Activated T-cell treated with anti-CD3 and anti-CD28 coated beads for 48 hours (primary cell): Measurements from ENCODE around the gene MRPL47.
A peak's percentile ranks its signal among the peaks of the same experiment; 100 is the strongest.
"Not testable (repeated sequence)": the region's sequence is repeated elsewhere in the genome, so short reads cannot be mapped to it uniquely, and the experiment has no call there.

Source experiments
- DNase-seq: peaks from one replicate; pipeline ENCODE4 v3.0.0-alpha.2; 2020; ENCODE audit warnings: low read depth

MRPL47 gene

GRCh38 chr3:179604321-179605078, at the start of gene MRPL47, which contains the start of gene NDUFB5:
TSS of gene MRPL47 (minus strand) at chr3:179604638. CDS start at chr3:179604624, 14 bp downstream.
TSS of gene NDUFB5 (plus strand) at chr3:179604794. CDS start at chr3:179604816, 22 bp downstream.
- DNase-seq: peak; percentile 85

DNA sequence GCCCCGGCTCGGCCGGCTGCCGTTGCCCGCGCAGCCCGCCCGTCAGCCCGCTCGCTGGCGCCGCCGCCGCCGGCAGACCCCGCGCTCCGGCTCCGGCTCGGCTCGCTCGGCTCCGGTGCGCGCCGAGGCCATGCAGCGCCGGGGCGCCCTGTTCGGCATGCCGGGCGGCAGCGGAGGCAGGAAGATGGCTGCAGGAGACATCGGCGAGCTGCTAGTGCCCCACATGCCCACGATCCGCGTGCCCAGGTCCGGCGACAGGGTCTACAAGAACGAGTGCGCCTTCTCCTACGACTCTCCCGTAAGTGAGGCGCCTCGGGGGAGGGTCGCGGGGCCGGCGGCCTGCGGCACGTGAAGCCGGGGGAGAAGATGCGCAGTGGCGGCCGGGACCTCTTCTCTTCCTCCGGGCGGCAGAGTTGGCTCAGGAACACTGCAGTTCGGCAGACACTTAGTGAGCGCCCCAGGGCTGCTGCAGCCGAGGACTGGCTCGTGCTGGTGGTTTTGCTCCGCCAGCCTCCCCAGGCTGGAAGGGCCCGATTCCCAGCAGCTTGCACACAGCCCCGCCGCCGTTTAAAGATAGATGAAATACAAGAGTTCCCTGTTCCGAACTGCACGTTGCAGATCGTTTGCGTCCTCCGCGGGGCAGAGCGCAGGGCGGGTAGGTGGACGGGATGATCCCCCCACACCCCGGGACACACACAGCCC, 48.8 kb upstream of the MRPL47 start:
- DNase-seq: peak; percentile 53

- peak; percentile 47 for DNase-seq
Observed at GRCh38 chr3:179652447-179653095, 48.1 kb upstream of the MRPL47 start, which contains the start of gene USP13. TSS of gene USP13 (plus strand) at chr3:179653040. CDS start at chr3:179653226, 186 bp downstream.

GRCh38 chr3:179651687-179652446, 47.4 kb upstream of the MRPL47 start:
- no peak for DNase-seq

- no peak for DNase-seq
Observed at GRCh38 chr3:179646177-179646576, 41.7 kb upstream of the MRPL47 start.

DNA sequence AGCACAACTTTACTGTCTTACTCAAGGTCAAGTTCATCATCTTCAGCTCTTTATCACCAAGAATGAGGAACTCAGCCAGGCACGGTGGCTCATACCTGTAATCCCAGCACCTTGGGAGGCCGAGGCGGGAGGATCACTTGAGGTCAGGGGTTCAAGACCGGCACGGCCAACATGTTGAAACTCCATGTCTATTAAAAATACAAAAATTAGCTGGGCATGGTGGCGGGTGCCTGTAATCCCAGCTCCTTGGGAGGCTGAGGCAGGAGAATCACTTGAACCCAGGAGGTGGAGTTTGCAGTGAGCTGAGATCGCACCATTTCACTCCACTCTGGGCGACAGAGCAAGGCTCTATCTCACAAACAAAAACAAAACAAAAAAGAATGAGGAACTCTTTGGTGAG, 39.4 kb upstream of the MRPL47 start:
- DNase-seq: not testable (repeated sequence)

DNA sequence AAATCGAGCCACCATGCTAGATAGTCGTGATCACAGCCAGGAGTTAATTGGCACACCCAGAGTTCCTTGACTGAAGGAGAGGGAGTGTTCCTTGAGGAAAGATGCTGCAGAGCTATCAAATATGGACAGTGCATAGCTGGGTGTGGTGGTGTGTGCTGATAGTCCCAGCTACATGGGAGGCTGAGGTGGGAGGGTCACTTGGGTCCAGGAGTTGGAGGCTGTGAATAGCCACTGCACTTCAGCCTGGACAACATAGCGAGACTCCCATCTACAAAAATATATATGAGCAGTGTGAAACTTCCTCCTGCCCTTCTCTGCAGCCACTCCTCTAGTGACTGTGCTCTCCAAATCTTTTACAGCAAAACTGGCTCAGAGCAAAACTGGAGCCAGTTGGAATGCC, 38.4 kb upstream of the MRPL47 start:
- DNase-seq: no peak

DNA sequence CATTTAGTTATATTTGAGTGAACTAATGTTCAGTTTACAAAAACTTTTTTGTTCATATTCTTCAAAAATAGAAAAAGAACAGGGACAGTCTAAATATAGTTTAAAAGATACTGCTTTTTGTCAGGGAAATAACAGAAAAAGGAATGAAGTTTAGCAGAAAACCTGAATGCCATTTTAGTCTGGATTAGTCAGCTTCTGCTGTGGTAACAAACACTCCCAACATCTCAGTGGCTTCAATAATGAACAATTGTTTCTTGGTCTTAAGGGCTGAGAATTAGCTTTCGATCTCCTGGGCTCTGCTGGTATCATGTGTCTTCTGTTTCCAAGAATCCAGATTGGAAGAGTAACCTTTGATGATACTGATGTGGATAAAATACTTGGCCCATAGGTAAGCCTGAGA, 36.0 kb upstream of the MRPL47 start:
- DNase-seq: no peak

- no peak for DNase-seq
Observed at GRCh38 chr3:179630753-179631451, 26.5 kb upstream of the MRPL47 start.

DNA sequence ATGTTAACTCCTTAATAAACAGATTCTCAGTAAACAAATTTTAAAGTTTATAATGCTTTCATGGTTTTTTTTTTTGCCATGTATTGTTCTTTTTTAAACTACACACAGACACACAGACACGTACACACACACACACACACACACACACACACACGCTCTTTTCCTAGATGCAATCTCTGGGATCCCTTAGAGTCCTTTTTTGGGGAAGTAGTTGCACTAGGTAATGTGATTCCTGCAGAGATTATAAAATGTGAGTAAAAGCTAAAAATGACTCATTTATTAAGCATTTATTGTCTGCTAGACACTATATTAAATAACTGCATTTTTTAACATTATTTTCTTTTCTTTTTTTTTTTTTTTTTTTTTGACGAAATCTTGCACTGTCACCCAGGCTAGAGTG, 20.0 kb upstream of the MRPL47 start:
- no peak for DNase-seq

GRCh38 chr3:179622023-179622422, 17.6 kb upstream of the MRPL47 start:
- no peak for DNase-seq

DNA sequence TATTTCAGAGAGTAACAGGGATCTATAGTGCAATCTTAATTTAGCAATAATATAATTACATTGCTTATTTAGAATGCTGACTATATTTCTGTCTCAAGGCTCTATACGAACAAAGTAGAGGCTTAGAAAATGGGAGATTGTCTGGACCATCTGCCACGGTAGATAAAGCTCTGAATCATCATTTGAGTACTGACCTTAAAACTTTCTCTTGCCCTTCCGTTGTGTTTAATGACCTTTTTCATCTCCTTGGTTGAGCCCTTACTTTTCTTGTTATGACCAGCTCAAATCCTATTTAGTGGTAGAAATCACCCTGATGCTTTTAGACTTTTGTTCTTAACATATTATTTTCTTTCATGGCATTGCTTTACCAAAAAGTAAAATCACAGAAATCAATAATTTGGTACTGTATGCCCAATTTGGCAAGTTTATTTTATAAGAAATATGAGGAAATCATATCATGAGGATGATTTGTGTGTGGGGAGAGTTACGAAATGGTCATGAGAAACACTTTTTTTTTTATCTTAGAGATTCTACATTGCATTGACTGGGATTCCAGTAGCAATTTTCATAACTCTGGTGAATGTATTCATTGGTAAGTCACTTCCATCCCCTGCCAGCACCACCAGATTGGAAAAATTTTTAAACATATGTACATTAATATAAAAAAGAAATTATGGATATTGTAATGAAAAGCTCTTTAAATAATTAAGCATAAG, 11.2 kb upstream of the MRPL47 start:
- DNase-seq: no peak

- DNase-seq: no peak
Observed at GRCh38 chr3:179613807-179614206, 9.4 kb upstream of the MRPL47 start.

GRCh38 chr3:179610066-179610465, 5.6 kb upstream of the MRPL47 start:
- no peak for DNase-seq

GRCh38 chr3:179608931-179609720, 4.7 kb upstream of the MRPL47 start:
- DNase-seq: no peak

DNA sequence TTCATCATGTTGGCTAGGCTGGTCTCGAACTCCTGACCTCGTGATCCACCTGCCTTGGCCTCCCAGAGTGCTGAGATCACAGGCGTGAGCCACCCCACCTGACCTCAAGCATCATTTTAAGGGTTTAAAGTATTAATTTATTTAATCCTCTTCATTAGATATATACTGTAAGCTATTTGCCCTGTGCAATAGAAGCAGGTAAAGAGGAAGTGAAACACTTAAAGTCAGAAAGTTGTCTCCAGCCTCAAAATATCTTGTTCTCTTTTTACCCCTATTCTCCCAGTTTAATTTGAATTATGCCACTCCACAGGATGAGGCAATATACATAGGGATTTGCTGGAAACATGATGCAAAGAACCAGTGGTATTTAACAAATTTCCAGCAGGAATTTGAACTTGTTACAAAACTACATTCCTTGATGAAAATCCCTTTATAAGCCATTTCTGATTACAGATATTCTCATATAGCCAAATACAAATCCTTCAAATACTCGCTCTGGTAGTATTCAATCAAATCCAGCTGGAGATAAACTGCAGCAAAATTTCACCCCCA, 2.2 kb upstream of the MRPL47 start:
- DNase-seq: no peak

GRCh38 chr3:179603831-179604230, 607 bp downstream of the MRPL47 start:
- no peak for DNase-seq

DNA sequence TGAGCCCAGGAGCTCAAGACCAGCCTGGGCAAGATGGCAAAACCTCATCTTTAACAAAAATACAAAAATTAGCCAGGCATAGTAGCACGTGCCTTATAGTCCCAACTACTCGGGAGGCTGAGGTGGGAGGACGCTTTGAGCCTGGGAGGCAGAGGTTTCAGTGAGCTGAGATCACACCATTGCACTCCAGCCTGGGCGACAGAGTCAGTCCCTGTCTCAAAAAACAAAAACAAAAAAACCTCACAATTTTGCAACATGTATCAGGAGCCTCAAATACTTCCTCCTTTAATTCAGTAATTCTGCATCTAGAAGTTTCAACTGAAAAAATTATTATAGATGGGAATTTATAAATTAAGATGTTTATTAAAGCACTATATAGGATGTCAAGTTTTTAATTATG, 1.1 kb downstream of the MRPL47 start:
- no peak for DNase-seq

DNA sequence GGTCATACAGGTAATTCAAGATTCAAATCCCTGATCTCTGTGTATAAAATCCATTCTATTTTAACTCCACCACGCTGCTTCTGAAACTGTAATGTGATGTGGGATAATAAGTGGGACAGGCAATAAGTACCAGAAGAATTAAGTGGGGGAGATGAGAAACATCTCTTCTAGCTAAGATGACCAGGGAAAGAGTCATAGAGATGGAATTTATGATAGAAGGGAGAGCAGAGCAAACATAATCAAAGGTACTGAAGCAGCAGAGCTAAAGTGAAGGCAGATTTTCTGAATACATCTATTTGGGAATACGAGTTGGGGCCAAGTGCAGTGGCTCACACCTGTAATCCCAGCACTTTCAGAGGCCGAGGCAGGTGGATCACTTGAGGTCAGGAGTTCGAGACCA, 4.9 kb downstream of the MRPL47 start:
- DNase-seq: no peak

GRCh38 chr3:179591313-179591712, 13.1 kb downstream of the MRPL47 start:
- no peak for DNase-seq
